HS-5 (cell line): Measurements from ENCODE around the gene PIGV.
"Not testable (repeated sequence)": the region's sequence is repeated elsewhere in the genome, so short reads cannot be mapped to it uniquely, and the experiment has no call there.

ENCODE experiments used
- DNase-seq: peaks from one replicate; pipeline ENCODE4 v3.0.0-alpha.2; 2012; ENCODE audit warnings: low read depth

The PIGV gene

DNA sequence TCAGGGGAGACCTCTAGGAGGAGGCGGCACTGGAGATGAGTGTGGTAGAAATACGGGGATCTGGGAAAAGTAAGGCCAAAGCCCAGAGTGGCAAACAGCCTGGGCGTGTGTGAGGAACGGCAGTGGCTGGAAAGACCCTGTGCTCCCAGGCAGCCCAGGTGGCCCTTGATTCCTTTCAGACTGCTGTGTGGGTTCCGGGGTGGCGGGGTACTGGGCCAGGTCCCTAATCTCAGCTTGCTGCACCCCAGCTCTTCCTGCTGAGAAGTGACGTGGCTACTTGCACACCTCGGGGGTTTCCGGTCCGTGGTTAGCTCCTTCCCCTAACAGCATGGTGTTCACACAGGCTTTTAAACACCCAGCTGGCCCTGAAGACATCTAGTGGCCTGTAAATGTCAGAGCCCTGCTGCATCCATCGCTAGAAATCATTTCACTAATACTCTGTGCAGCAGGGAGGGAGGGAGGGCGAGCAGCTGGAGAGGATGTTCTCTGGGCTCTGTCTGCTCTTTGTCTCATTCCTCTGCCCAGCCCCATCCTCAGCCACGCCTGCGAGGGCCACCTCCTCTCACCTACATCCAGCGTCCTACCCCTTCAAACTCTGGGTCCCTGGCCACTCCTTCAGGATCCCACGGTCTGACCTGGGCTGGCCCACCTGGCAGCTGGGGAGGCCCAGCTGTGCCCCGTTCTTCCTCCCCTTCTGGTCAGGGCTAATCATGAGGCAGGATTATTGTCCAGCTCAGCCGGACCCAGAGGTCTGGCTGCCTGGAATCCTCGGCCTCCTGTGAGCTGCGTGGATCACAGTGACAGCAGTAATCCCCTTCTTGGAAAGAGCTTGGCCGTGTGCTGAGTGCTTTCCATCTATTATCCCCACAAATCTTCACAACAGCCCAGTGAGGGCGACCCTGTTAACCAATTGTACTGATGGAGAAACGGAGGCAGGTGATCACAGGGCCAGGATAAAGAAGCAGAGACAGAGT is 46.0 kb downstream of the PIGV start:
- no peak for DNase-seq

DNA sequence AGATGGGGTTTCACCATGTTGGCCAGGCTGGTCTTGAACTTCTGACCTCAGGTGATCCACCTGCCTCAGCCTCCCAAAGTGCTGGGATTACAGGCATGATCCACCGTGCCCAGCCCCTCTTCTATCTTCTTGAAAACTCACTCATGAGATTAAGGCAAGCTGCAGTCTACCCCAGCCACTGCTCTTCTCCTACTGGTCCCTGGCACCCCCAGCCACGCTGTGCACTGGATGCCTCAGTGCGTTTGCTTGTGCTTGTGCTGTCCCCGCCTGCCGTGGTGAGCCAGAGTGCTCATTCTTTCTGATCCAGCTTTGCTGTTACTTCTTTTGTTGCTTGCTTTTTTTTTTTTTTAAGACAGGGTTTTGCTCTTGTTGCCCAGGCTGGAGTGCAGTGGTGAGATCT is 49.9 kb downstream of the PIGV start:
- not testable (repeated sequence) for DNase-seq

GRCh38 chr1:26838474-26839338 is 51.0 kb downstream of the PIGV start:
- no peak for DNase-seq

DNA sequence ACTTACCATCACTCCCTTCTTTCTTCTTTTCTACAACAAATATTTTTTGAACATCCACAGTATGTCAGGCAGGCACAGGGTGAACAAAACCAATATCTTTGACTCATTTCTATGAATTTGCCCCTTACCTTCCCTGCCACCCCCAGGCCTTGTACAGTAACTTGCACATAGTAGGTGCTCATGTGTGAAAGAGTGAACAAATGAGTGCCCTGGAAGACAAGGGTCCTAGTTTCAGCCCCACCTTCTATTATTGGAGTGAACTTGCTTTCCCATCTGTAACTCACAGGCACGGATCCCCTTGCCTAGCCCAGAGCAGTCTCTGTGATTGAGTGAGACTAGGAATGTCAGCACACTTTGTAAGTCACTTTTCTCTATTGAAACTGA is 51.6 kb downstream of the PIGV start:
- no peak for DNase-seq

- no peak for DNase-seq
These were observed 52.0 kb downstream of the PIGV start for GRCh38 chr1:26839779-26840178.

- no peak for DNase-seq
These were observed 56.9 kb downstream of the PIGV start for GRCh38 chr1:26844424-26845196.

DNA sequence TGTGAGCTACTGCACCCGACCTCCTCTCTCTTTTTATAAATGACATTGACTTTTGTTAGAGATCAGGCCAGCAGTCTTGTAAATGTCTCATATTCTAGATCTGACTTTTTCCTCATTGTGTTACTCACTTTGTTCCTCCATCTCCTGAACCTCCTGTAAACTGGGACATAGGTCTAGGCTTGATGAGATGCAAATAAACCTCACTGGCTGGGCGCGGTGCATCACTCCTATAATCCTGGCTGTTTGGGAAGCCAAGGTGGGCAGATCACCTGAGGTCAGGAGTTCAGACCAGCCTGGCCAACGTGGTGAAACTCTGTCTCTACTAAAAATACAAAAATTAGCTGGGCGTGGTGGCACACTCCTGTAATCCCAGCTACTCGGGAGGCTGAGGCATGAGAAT is 60.1 kb downstream of the PIGV start:
- DNase-seq: not testable (repeated sequence)
